Muscle of arm (tissue), 12 donors: ENCODE results near the gene KHSRP. TPM values are rescaled to one million over a fixed set of nuclear protein-coding genes. Genes with fewer than 3 reads are reported as not detected.

Source experiments
- polyA plus RNA-seq, 12 donors: library from polyadenylated mRNA; unstranded; fragments of 120-200 nt; gene quantifications; one replicate each; pipeline ENCODE4 v1.2.1, GENCODE V29; 2013; ENCODE audit not compliant: insufficient read length in 12 of 12

The KHSRP gene
- polyA plus RNA-seq, 12 donors: 143 to 261 (median 177) TPM; not detected in 1

Other genes with a start within 250 kb of the KHSRP start
- gene MLLT1, start 144.8 kb downstream of the KHSRP start, polyA plus RNA-seq: 10 to 100 TPM in 11 of 12 donors, not detected in 1; 29.1 to 63.6 (median 38.2) TPM
- under 1 TPM in 6 of 12 donors, not detected in 6; 0.11 to 0.30 (median 0.15) TPM for gene ACER1, start 91.2 kb downstream of the KHSRP start, polyA plus RNA-seq
- gene CLPP, start 63.3 kb downstream of the KHSRP start, polyA plus RNA-seq: 10 to 100 TPM in 11 of 12 donors, not detected in 1; 39.5 to 85.3 (median 53.2) TPM
- 100 to 1,000 TPM in 2 of 12 donors, 10 to 100 TPM in 9, not detected in 1; 35.2 to 126 (median 63.2) TPM for gene ALKBH7, start 52.0 kb downstream of the KHSRP start, polyA plus RNA-seq
- 1 to 10 TPM in 5 of 12 donors, under 1 TPM in 5, not detected in 2; 0.58 to 1.2 (median 0.94) TPM for gene PSPN, start 48.9 kb downstream of the KHSRP start, polyA plus RNA-seq
- 10 to 100 TPM in 11 of 12 donors, not detected in 1; 42.7 to 96.6 (median 51.0) TPM for gene GTF2F1, start 31.6 kb downstream of the KHSRP start, polyA plus RNA-seq
- gene SLC25A41, start 9.0 kb upstream of the KHSRP start, polyA plus RNA-seq: 1 to 10 TPM in 1 of 12 donors, under 1 TPM in 8, not detected in 3; 0.24 to 1.7 (median 0.48) TPM
- gene SLC25A23, start 35.0 kb upstream of the KHSRP start, polyA plus RNA-seq: 10 to 100 TPM in 11 of 12 donors, not detected in 1; 25.5 to 44.6 (median 31.5) TPM
- 10 to 100 TPM in 1 of 12 donors, 1 to 10 TPM in 2, under 1 TPM in 4, not detected in 5; 0.17 to 18.2 (median 0.55) TPM for gene CRB3, start 39.5 kb upstream of the KHSRP start, polyA plus RNA-seq
- gene DENND1C, start 57.0 kb upstream of the KHSRP start, polyA plus RNA-seq: 1 to 10 TPM in 4 of 12 donors, under 1 TPM in 6, not detected in 2; 0.50 to 9.1 (median 0.61) TPM
- 1 to 10 TPM in 3 of 12 donors, under 1 TPM in 8, not detected in 1; 0.19 to 9.9 (median 0.62) TPM for gene TUBB4A, start 77.5 kb upstream of the KHSRP start, polyA plus RNA-seq
- gene TNFSF9, start 106.2 kb upstream of the KHSRP start, polyA plus RNA-seq: 1 to 10 TPM in 5 of 12 donors, under 1 TPM in 5, not detected in 2; 0.22 to 2.0 (median 1.0) TPM
- 1 to 10 TPM in 4 of 12 donors, under 1 TPM in 5, not detected in 3; 0.34 to 2.1 (median 0.85) TPM for gene CD70, start 166.3 kb upstream of the KHSRP start, polyA plus RNA-seq
- gene TNFSF14, start 245.3 kb upstream of the KHSRP start, polyA plus RNA-seq: under 1 TPM in 8 of 12 donors, not detected in 4; 0.05 to 0.66 (median 0.08) TPM